HUES6 (cell line): Measurements from ENCODE around the gene AKT3.

Experiments
- H3K27ac ChIP-seq: 2 replicates; pipeline ENCODE4 v1.7.0; 2013; ENCODE audit warnings: low read depth, mild to moderate bottlenecking, low read length, inconsistent platforms
- H3K27me3 ChIP-seq: 2 replicates; pipeline ENCODE4 v1.6.1; 2013; ENCODE audit warnings: low read length; ENCODE audit not compliant: control insufficient read depth, insufficient read depth
- H3K36me3 ChIP-seq: 2 replicates; pipeline ENCODE4 v1.6.1; 2013; ENCODE audit warnings: low read length; ENCODE audit not compliant: control insufficient read depth, insufficient read depth
- H3K4me1 ChIP-seq: 2 replicates; pipeline ENCODE4 v1.6.1; 2013; ENCODE audit warnings: low read length; ENCODE audit not compliant: control insufficient read depth, insufficient read depth
- H3K4me3 ChIP-seq: 2 replicates; pipeline ENCODE4 v1.5.1; 2013; ENCODE audit warnings: low read depth, low read length
- H3K9ac ChIP-seq: one replicate; pipeline ENCODE4 v1.6.1; 2013; ENCODE audit warnings: mild to moderate bottlenecking, low read length
- H3K9me3 ChIP-seq: 2 replicates; pipeline ENCODE4 v1.6.1; 2013; ENCODE audit warnings: low read depth, low read length; ENCODE audit not compliant: control insufficient read depth, insufficient read depth

Gene AKT3

DNA sequence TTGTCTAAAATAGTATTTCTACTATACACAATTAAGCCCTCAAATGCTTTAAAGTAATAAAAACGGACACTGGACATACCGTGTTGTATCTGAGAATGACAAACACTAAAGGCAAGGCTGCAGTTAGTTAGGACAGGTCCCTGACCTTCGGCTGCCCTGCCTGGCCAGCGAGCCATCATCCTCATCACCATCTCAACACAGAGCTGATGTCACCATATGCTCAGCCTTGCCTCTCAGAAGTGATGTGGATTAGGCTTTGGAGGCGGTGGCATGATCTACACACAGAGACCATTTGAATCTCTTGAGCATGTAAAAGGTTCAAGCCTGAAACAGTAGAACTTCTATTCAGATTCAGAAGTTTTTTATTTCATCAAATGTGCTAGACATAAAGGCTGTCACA is 349.5 kb downstream of the AKT3 start:
- no peak overlapping the region for H3K4me3 ChIP-seq
- H3K4me1 ChIP-seq, result peaks cover 20% of the 10 kb centered on the region
- H3K36me3 ChIP-seq, result peaks cover 4% of the 10 kb centered on the region; the same call in 1 of the 2 replicates
- H3K27ac ChIP-seq, result no peak overlapping the region
- no peaks in the 10 kb centered on the region for H3K27me3 ChIP-seq
- H3K9me3 ChIP-seq, result no peaks in the 10 kb centered on the region
- H3K9ac ChIP-seq, result no peak overlapping the region

DNA sequence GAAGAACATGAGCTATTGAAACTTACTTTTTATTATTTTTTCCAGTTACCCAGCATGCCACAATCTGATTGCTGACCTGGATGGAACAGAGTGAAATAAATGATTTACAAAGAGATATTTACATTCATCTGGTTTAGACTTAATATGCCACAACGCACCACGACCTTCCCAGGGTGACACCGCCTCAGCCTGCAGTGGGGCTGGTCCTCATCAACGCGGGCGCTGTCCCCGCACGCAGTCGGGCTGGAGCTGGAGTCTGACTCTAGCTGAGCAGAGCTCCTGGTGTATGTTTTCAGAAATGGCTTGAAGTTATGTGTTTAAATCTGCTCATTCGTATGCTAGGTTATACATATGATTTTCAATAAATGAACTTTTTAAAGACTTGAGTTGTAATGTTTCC is 350.3 kb downstream of the AKT3 start:
- H3K9me3 ChIP-seq, result no peaks in the 10 kb centered on the region
- no peak overlapping the region for H3K27ac ChIP-seq
- H3K4me1 ChIP-seq, result peaks cover 26% of the 10 kb centered on the region
- no peak overlapping the region for H3K9ac ChIP-seq
- no peaks in the 10 kb centered on the region for H3K27me3 ChIP-seq
- H3K36me3 ChIP-seq, result peaks cover under 1% of the 10 kb centered on the region; the same call in 1 of the 2 replicates
- H3K4me3 ChIP-seq, result no peak overlapping the region

- H3K9me3 ChIP-seq, result no peaks in the 10 kb centered on the region
Measured at GRCh38 chr1:243499248-243499647, 350.8 kb downstream of the AKT3 start.

DNA sequence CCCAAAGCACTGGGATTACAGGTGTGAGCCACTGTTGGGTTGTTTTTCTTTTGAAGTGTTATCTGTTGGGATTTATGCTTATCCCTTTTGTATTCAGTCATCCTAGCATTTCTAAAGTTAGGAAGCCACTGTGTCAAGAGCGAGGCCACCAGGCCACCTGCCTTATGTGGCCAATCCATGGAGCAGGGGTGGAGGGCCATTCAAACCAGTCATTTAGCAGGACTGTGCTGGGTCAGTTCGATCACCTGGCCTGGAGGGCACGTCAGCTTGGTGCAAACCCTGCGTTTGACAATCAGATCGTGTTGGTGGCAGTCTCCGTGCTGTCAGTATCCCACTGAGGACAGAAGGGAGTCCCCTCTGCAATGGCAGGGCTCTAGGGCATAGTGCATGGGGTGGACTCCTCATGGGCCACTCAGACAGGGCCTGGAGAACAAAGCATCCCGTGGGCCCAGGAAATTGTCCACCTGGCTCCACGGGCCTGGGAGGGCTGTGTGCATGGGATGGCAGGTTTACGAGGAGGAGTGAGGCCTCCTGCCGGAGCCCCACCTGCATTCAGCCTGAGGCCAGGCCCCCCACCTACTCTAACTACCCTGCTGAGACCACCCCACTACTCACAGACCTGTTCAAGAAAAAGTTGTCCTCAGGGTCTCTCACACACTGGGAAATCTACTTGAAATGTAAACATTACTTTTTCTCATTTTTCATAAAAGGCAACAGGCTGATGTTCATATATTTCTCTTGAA is 351.9 kb downstream of the AKT3 start:
- no peak overlapping the region for H3K27ac ChIP-seq
- H3K36me3 ChIP-seq, result no peaks in the 10 kb centered on the region; the same call in 1 of the 2 replicates

More at GRCh38 chr1:243499248-243499647, 350.8 kb downstream of the AKT3 start:
- Histone ChIP-seq H3K4me1 (peaks cover 26% of the 10 kb centered on the region), H3K36me3 (no peaks in the 10 kb centered on the region; the same call in 1 of the 2 replicates), H3K9ac (no peak overlapping the region), H3K4me3 (no peak overlapping the region), H3K27ac (no peak overlapping the region), H3K27me3 (no peaks in the 10 kb centered on the region)

DNA sequence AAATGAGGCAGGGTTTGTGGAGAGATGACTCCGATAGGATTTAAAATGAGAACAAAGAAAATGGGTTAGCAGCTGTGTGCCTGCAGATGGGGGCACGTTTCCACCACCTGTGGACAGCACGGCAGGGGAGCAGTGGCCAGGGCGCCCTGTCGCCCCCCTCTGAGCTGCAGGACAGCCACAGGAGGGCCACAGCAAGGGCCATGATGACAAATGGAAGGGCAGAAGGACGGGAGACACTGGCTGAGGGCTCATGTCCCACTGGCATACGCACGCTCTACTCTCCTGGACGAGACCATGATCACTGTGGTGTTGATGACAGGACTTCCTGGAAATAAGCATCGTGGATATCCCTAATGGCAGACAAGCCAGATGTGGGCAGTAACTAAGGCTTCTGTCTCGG is 353.2 kb downstream of the AKT3 start:
- H3K9ac ChIP-seq, result no peak overlapping the region
- no peak overlapping the region for H3K4me3 ChIP-seq
- no peaks in the 10 kb centered on the region; the same call in 1 of the 2 replicates for H3K36me3 ChIP-seq
- H3K4me1 ChIP-seq, result peaks cover 41% of the 10 kb centered on the region
- H3K27me3 ChIP-seq, result no peaks in the 10 kb centered on the region
- no peak overlapping the region for H3K27ac ChIP-seq
- H3K9me3 ChIP-seq, result no peaks in the 10 kb centered on the region

More for the DNA sequence above, 351.9 kb downstream of the AKT3 start:
- Histone ChIP-seq H3K4me3 (no peak overlapping the region), H3K4me1 (peaks cover 37% of the 10 kb centered on the region), H3K9me3 (no peaks in the 10 kb centered on the region), H3K9ac (no peak overlapping the region), H3K27me3 (no peaks in the 10 kb centered on the region)

DNA sequence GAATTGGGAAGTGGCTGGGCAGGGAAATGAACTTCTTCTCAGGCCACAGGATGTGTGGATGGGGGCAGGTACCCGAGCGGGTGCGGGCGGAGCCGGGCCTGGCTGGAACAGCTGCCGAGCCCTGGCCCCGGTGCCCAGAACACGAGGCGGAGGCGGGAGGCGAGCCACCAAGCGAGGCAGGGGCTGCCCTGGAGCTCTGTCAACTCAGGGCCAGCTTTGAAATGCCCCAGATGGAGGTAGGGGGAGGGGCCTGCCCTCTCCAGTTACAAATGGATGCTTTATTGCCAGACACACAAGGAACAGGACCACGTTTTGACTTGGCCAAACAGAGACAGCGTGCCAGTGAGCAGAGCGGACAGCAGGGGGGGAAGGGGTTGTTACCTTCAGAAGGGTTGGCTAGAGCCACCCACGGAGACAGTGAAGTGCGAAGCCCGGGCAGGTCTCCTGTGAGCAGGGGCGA is 353.8 kb downstream of the AKT3 start:
- H3K27me3 ChIP-seq, result no peaks in the 10 kb centered on the region
- H3K4me1 ChIP-seq, result peaks cover 47% of the 10 kb centered on the region
- H3K9ac ChIP-seq, result no peak overlapping the region
- H3K36me3 ChIP-seq, result no peaks in the 10 kb centered on the region; the same call in 1 of the 2 replicates
- no peak overlapping the region for H3K27ac ChIP-seq
- H3K9me3 ChIP-seq, result no peaks in the 10 kb centered on the region
- H3K4me3 ChIP-seq, result no peak overlapping the region

GRCh38 chr1:243495442-243496186 is 354.4 kb downstream of the AKT3 start:
- H3K27me3 ChIP-seq, result no peaks in the 10 kb centered on the region
- no peaks in the 10 kb centered on the region for H3K9me3 ChIP-seq
- H3K4me1 ChIP-seq, result peaks cover 53% of the 10 kb centered on the region
- H3K27ac ChIP-seq, result no peak overlapping the region
- H3K9ac ChIP-seq, result no peak overlapping the region
- no peaks in the 10 kb centered on the region; the same call in 1 of the 2 replicates for H3K36me3 ChIP-seq
- H3K4me3 ChIP-seq, result no peak overlapping the region

DNA sequence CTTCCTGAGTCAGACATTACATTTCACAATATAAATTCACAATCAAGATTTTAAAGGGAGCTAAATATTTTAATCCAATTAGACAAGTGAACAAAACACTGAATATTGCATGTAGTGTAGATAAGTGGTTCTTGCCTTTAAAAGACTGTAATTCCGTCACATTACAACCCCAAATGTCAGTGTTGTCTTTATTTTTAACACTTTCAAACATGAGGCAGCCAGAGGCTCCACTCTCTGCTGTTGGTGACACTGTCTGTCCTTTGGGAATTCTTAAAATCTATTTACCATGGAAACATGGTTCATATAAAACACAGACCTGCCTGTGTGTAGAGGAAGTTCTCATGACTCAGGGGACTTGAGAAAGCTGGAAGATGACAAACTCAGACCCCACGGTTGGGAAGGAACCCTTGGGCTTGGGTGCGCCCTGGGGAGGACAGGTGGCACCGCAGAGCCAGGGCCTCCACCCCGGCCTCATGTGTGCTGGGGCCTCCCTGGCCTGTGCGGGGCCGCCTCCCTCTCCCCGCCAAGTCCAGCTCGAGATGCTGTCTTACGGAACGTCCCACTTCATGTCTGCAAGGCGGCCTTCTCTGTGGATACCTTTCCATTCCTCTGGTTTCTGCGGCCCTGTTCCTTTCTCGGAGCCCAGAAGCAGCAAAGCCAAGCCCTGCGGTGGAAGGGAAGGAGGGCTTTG is 355.2 kb downstream of the AKT3 start:
- Histone ChIP-seq H3K27me3 (no peaks in the 10 kb centered on the region), H3K4me3 (no peak overlapping the region), H3K9ac (no peak overlapping the region), H3K4me1 (peaks cover 57% of the 10 kb centered on the region), H3K9me3 (no peaks in the 10 kb centered on the region), H3K36me3 (no peaks in the 10 kb centered on the region; the same call in 1 of the 2 replicates), H3K27ac (no peak overlapping the region)

- Histone ChIP-seq H3K4me3 (no peak overlapping the region), H3K27me3 (no peaks in the 10 kb centered on the region), H3K4me1 (peaks cover 71% of the 10 kb centered on the region), H3K9me3 (no peaks in the 10 kb centered on the region), H3K36me3 (no peaks in the 10 kb centered on the region), H3K27ac (no peak overlapping the region), H3K9ac (no peak overlapping the region)
Measured at GRCh38 chr1:243493156-243494129, 356.6 kb downstream of the AKT3 start.
